Gastrocnemius medialis (tissue), 4 donors: ENCODE data around the gene BCCIP. TPM values are rescaled to one million over a fixed set of nuclear protein-coding genes. Genes with fewer than 3 reads are reported as not detected.

Experiments used
- ATAC-seq, 2 donors: fragments of 150-250 bp; one replicate each; pipeline ENCODE4 v1.9.1; 2016
- DNase-seq, 2 donors: peaks; one replicate each; pipeline ENCODE4 v3.0.0-alpha.2; 2019
- H3K27ac ChIP-seq, 4 donors: fragments of 200-600 bp; sonication (generic); 1 replicate in 1 of 4; 2 replicates in 3 of 4; pipeline ENCODE4 v1.5.1; 2016 to 2018; ENCODE audit warnings: mild to moderate bottlenecking in 2 of 4, moderate library complexity in 1 of 4
- H3K27me3 ChIP-seq, 3 donors: fragments of 200-600 bp; sonication (generic) in 2 of 3; 1 replicate in 1 of 3; 2 replicates in 2 of 3; pipeline versions ENCODE4 v1.5.1 to v1.6.0; 2016 to 2019; ENCODE audit warnings: mild to moderate bottlenecking in 1 of 3, moderate library complexity in 1 of 3
- H3K36me3 ChIP-seq, 2 donors: fragments of 200-600 bp; sonication (generic) in 1 of 2; one replicate each; pipeline ENCODE4 v1.5.1; 2017 to 2018
- H3K4me1 ChIP-seq, 2 donors: fragments of 200-600 bp; sonication (generic) in 1 of 2; one replicate each; pipeline ENCODE4 v1.5.1; 2016 to 2017; ENCODE audit warnings: mild to moderate bottlenecking in 2 of 2
- H3K4me3 ChIP-seq, 4 donors: fragments of 200-600 bp; sonication (generic) in 3 of 4; 1 replicate in 1 of 4; 2 replicates in 3 of 4; pipeline ENCODE4 v1.5.1; 2016 to 2019; ENCODE audit warnings: mild to moderate bottlenecking in 2 of 4
- H3K9me3 ChIP-seq, 3 donors: fragments of 200-600 bp; sonication (generic) in 2 of 3; 1 replicate in 1 of 3; 2 replicates in 2 of 3; pipeline ENCODE4 v1.5.1; 2016 to 2019
- CTCF ChIP-seq, 5 experiments: fragments of 450-650 bp in 3 of 5; fragments of 200-600 bp in 2 of 5; sonication (generic) in 2 of 5; IDR thresholded peaks in 4 of 5; conservative IDR thresholded peaks in 1 of 5; 1 replicate in 4 of 5; 2 replicates in 1 of 5; pipeline ENCODE4 v1.5.1; 2016 to 2019; ENCODE audit warnings: antibody characterized with exemption in 5 of 5, mild to moderate bottlenecking in 3 of 5, moderate library complexity in 3 of 5
- POLR2A ChIP-seq, 2 donors: fragments of 450-650 bp; IDR thresholded peaks; one replicate each; pipeline ENCODE4 v1.6.1; 2017; ENCODE audit warnings: antibody characterized with exemption in 2 of 2, mild to moderate bottlenecking in 2 of 2, moderate library complexity in 2 of 2
- in situ Hi-C, 4 donors: fragments of 200-750 bp; cut with MboI; loops; one replicate each; pipeline versions ENCODE4 v1.15.0 to v1.8.0; 2017; ENCODE audit warnings: low sequenced_read_pairs in 4 of 4
- intact Hi-C: fragments of 100-400 bp; cut with DNase I; formaldehyde crosslinking; loops from one replicate; pipeline ENCODE4 v1.15.1; 2023; ENCODE audit warnings: low total_unique reads
- total RNA-seq, 4 donors: library from RNA; depleted of rRNA; stranded (reverse); fragments of >200 nt; gene quantifications; one replicate each; pipeline versions ENCODE4 v1.1.0 to v1.2.3, GENCODE V29; 2016

The BCCIP gene
- total RNA-seq, 4 donors from 2014 or later: 51.1 to 85.6 (median 67.0) TPM

GRCh38 chr10:125788156-125789034, 35.0 kb upstream of the BCCIP start:
- TF ChIP-seq CTCF (IDR thresholded peaks at IDR 0.05 in 4 of 5, conservative IDR thresholded peaks at IDR 0.05 in 1 of 5): no peak
- TF ChIP-seq POLR2A (IDR thresholded peaks at IDR 0.05): no peak
- DNase-seq: no peak
- intact Hi-C loops (no loop called here), in situ Hi-C loops (no loop called here)
- Histone ChIP-seq H3K27ac (no peak overlapping the region), H3K9me3 (no peaks in the 10 kb centered on the region), H3K4me3 (no peak overlapping the region), H3K27me3 (no peaks in the 10 kb centered on the region), H3K36me3 (peaks cover 0 to 52% of the 10 kb centered on the region in 2 donors), H3K4me1 (no peaks in the 10 kb centered on the region)
- no peak for ATAC-seq

DNA sequence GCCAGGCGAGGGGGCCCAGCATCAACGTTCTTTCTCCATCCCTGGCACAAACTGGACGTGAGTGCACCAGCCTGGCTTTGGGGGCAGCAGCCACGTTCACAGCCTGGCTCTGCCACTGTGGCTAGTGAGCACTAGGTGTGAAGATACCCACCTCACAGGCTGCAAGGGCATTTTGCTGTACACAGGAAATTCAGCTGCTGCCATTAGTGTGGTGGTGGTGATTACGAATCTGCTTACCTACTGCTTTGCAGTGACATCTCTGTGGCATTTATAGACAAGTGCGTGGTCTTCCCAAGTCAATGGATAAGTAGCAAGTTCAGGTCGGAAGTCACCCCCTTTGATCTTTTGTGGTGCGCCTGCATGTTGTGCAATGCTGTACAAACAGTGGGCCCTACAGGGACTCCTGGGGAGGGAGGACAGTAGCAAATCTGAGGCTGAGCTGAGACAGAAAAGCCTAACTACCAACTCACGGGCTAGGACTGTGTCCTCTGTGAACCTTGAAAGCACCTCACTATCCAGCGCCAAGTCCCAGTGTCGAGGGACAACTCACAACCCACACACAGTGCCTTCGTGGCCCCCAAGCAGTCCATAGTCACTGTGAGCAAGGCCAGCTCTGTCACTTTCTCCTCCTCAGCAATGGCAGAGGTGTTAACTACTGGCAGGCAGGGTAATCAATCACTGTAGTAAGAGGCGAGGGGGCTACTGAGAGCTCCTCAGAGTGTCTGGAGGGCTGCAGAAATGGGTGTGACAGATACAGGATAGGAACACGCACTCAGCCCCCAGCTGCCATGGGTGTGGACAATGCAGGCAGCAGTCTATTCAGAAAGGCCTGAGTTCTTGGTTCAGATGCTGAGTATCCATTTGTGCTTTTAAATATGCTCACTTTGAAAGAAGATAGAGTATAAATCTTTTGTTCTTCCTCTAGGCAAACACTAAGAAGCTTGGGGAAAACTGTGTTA, 30.7 kb upstream of the BCCIP start:
- Histone ChIP-seq H3K27ac (no peak overlapping the region), H3K27me3 (no peaks in the 10 kb centered on the region), H3K9me3 (no peaks in the 10 kb centered on the region), H3K4me1 (no peaks in the 10 kb centered on the region), H3K4me3 (no peak overlapping the region), H3K36me3 (peaks cover 0 to 81% of the 10 kb centered on the region in 2 donors)
- DNase-seq (no peak), ATAC-seq (no peak)
- TF ChIP-seq CTCF (IDR thresholded peaks at IDR 0.05 in 4 of 5, conservative IDR thresholded peaks at IDR 0.05 in 1 of 5): no peak
- TF ChIP-seq POLR2A (IDR thresholded peaks at IDR 0.05): no peak
- intact Hi-C loops: no loop called here
- in situ Hi-C loops: no loop called here

GRCh38 chr10:125795128-125795527, 28.2 kb upstream of the BCCIP start:
- DNase-seq (no peak), ATAC-seq (no peak)
- no peaks in the 10 kb centered on the region for H3K27me3 ChIP-seq
- H3K36me3 ChIP-seq: peaks cover 2 to 75% of the 10 kb centered on the region in 2 donors
- TF ChIP-seq POLR2A (IDR thresholded peaks at IDR 0.05) (no peak), CTCF (IDR thresholded peaks at IDR 0.05 in 4 of 5, conservative IDR thresholded peaks at IDR 0.05 in 1 of 5) (no peak)
- H3K27ac ChIP-seq: no peak overlapping the region
- H3K9me3 ChIP-seq: no peaks in the 10 kb centered on the region
- in situ Hi-C loops (no loop called here), intact Hi-C loops (no loop called here)
- no peaks in the 10 kb centered on the region for H3K4me1 ChIP-seq
- H3K4me3 ChIP-seq: no peak overlapping the region

DNA sequence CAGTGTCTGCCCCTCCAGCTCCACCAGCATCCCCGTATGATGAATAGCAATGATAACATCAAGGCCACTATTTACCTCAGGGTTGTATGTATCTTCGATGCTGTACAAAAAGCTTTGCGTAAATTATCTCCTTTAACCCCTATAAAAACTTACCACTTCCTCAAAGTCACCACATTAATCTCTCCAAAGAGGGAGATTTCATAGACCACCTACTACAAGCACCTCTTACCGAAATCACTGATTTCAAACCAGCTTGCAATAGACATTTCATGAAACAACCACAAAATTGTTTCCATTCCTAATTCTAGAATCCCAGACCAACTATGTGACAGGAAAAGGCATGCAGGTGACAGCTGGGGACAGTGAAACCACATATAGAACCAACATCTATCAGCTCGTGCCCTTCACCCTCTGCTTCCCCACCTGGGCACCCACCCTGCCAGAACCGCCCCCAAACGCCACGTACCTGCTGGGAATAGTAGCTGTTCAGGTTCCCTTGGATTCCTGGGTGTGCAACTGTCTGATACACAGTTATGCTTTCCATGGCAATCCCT, 27.6 kb upstream of the BCCIP start:
- no peaks in the 10 kb centered on the region for H3K9me3 ChIP-seq
- in situ Hi-C loops (no loop called here), intact Hi-C loops (no loop called here)
- no peak overlapping the region for H3K27ac ChIP-seq
- H3K4me3 ChIP-seq: no peak overlapping the region
- no peaks in the 10 kb centered on the region for H3K27me3 ChIP-seq
- no peak for DNase-seq
- ATAC-seq: no peak
- peaks cover 2 to 74% of the 10 kb centered on the region in 2 donors for H3K36me3 ChIP-seq
- H3K4me1 ChIP-seq: no peaks in the 10 kb centered on the region
- no peak for TF ChIP-seq POLR2A (IDR thresholded peaks at IDR 0.05)
- no peak for TF ChIP-seq CTCF (IDR thresholded peaks at IDR 0.05 in 4 of 5, conservative IDR thresholded peaks at IDR 0.05 in 1 of 5)
